ENCODE measurements around the gene SLC35F1.
"Not testable (repeated sequence)": the region's sequence is repeated elsewhere in the genome, so short reads cannot be mapped to it uniquely, and the experiment has no call there.

SLC35F1 gene

GRCh38 chr6:117961301-117961700 lies 54.2 kb downstream of the SLC35F1 start:
- Histone ChIP-seq H3K4me1 (ENCODE audit: control insufficient read depth, insufficient read depth, low read length) (no peaks in the 10 kb centered on the region), H3K4me3 (ENCODE audit: low read depth, low read length) (no peak overlapping the region), H3K36me3 (ENCODE audit: control insufficient read depth, insufficient read depth, low read length) (no peaks in the 10 kb centered on the region), H3K9ac (ENCODE audit: low read depth, low read length) (no peak overlapping the region), H3K9me3 (ENCODE audit: control insufficient read depth, insufficient read depth, low read length) (peaks cover 9% of the 10 kb centered on the region), H3K27me3 (ENCODE audit: control insufficient read depth, insufficient read depth, low read length) (no peaks in the 10 kb centered on the region)

GRCh38 chr6:117965763-117966162 lies 58.7 kb downstream of the SLC35F1 start:
- peaks cover 15% of the 10 kb centered on the region for H3K9me3 ChIP-seq (ENCODE audit: control insufficient read depth, insufficient read depth, low read length)
- H3K9ac ChIP-seq (ENCODE audit: low read depth, low read length); H3K4me3 ChIP-seq (ENCODE audit: low read depth, low read length); H3K27me3 ChIP-seq (ENCODE audit: control insufficient read depth, insufficient read depth, low read length); H3K36me3 ChIP-seq (ENCODE audit: control insufficient read depth, insufficient read depth, low read length); H3K4me1 ChIP-seq (ENCODE audit: control insufficient read depth, insufficient read depth, low read length): not testable (repeated sequence)

GRCh38 chr6:117971637-117972036 lies 64.6 kb downstream of the SLC35F1 start:
- Histone ChIP-seq H3K4me1 (ENCODE audit: control insufficient read depth, insufficient read depth, low read length) (no peaks in the 10 kb centered on the region), H3K9me3 (ENCODE audit: control insufficient read depth, insufficient read depth, low read length) (peaks cover 6% of the 10 kb centered on the region), H3K9ac (ENCODE audit: low read depth, low read length) (no peak overlapping the region), H3K4me3 (ENCODE audit: low read depth, low read length) (no peak overlapping the region), H3K36me3 (ENCODE audit: control insufficient read depth, insufficient read depth, low read length) (no peaks in the 10 kb centered on the region), H3K27me3 (ENCODE audit: control insufficient read depth, insufficient read depth, low read length) (no peaks in the 10 kb centered on the region)

- Histone ChIP-seq H3K4me1 (ENCODE audit: control insufficient read depth, insufficient read depth, low read length) (peaks cover 3% of the 10 kb centered on the region), H3K9me3 (ENCODE audit: control insufficient read depth, insufficient read depth, low read length) (no peaks in the 10 kb centered on the region), H3K27me3 (ENCODE audit: control insufficient read depth, insufficient read depth, low read length) (no peaks in the 10 kb centered on the region), H3K4me3 (ENCODE audit: low read depth, low read length) (no peak overlapping the region), H3K9ac (ENCODE audit: low read depth, low read length) (no peak overlapping the region), H3K36me3 (ENCODE audit: control insufficient read depth, insufficient read depth, low read length) (no peaks in the 10 kb centered on the region)
Measured at GRCh38 chr6:117974914-117975627, 68.0 kb downstream of the SLC35F1 start.

- Histone ChIP-seq H3K36me3 (ENCODE audit: control insufficient read depth, insufficient read depth, low read length) (no peaks in the 10 kb centered on the region), H3K4me3 (ENCODE audit: low read depth, low read length) (no peak overlapping the region), H3K27me3 (ENCODE audit: control insufficient read depth, insufficient read depth, low read length) (no peaks in the 10 kb centered on the region), H3K4me1 (ENCODE audit: control insufficient read depth, insufficient read depth, low read length) (peaks cover 3% of the 10 kb centered on the region), H3K9me3 (ENCODE audit: control insufficient read depth, insufficient read depth, low read length) (no peaks in the 10 kb centered on the region), H3K9ac (ENCODE audit: low read depth, low read length) (no peak overlapping the region)
Measured at GRCh38 chr6:117976030-117976651, 69.1 kb downstream of the SLC35F1 start.

GRCh38 chr6:117985916-117986315 lies 78.9 kb downstream of the SLC35F1 start:
- Histone ChIP-seq H3K36me3 (ENCODE audit: control insufficient read depth, insufficient read depth, low read length) (no peaks in the 10 kb centered on the region), H3K4me1 (ENCODE audit: control insufficient read depth, insufficient read depth, low read length) (no peaks in the 10 kb centered on the region), H3K9ac (ENCODE audit: low read depth, low read length) (no peak overlapping the region), H3K9me3 (ENCODE audit: control insufficient read depth, insufficient read depth, low read length) (no peaks in the 10 kb centered on the region), H3K27me3 (ENCODE audit: control insufficient read depth, insufficient read depth, low read length) (no peaks in the 10 kb centered on the region), H3K4me3 (ENCODE audit: low read depth, low read length) (no peak overlapping the region)

- no peaks in the 10 kb centered on the region for H3K36me3 ChIP-seq (ENCODE audit: control insufficient read depth, insufficient read depth, low read length)
- no peaks in the 10 kb centered on the region for H3K9me3 ChIP-seq (ENCODE audit: control insufficient read depth, insufficient read depth, low read length)
Measured at GRCh38 chr6:117986396-117986795, 79.3 kb downstream of the SLC35F1 start.

GRCh38 chr6:117989086-117989485 lies 82.0 kb downstream of the SLC35F1 start:
- Histone ChIP-seq H3K27me3 (ENCODE audit: control insufficient read depth, insufficient read depth, low read length) (no peaks in the 10 kb centered on the region), H3K36me3 (ENCODE audit: control insufficient read depth, insufficient read depth, low read length) (no peaks in the 10 kb centered on the region), H3K4me3 (ENCODE audit: low read depth, low read length) (no peak overlapping the region), H3K9ac (ENCODE audit: low read depth, low read length) (no peak overlapping the region), H3K4me1 (ENCODE audit: control insufficient read depth, insufficient read depth, low read length) (no peaks in the 10 kb centered on the region), H3K9me3 (ENCODE audit: control insufficient read depth, insufficient read depth, low read length) (no peaks in the 10 kb centered on the region)

More at GRCh38 chr6:117986396-117986795, 79.3 kb downstream of the SLC35F1 start:
- Histone ChIP-seq H3K4me1 (ENCODE audit: control insufficient read depth, insufficient read depth, low read length) (no peaks in the 10 kb centered on the region), H3K27me3 (ENCODE audit: control insufficient read depth, insufficient read depth, low read length) (no peaks in the 10 kb centered on the region), H3K9ac (ENCODE audit: low read depth, low read length) (no peak overlapping the region), H3K4me3 (ENCODE audit: low read depth, low read length) (no peak overlapping the region)

GRCh38 chr6:117990151-117990550 lies 83.1 kb downstream of the SLC35F1 start:
- H3K4me3 ChIP-seq (ENCODE audit: low read depth, low read length): no peak overlapping the region
- no peak overlapping the region for H3K9ac ChIP-seq (ENCODE audit: low read depth, low read length)
- no peaks in the 10 kb centered on the region for H3K9me3 ChIP-seq (ENCODE audit: control insufficient read depth, insufficient read depth, low read length)
- no peaks in the 10 kb centered on the region for H3K4me1 ChIP-seq (ENCODE audit: control insufficient read depth, insufficient read depth, low read length)
- H3K36me3 ChIP-seq (ENCODE audit: control insufficient read depth, insufficient read depth, low read length): no peaks in the 10 kb centered on the region
- no peaks in the 10 kb centered on the region for H3K27me3 ChIP-seq (ENCODE audit: control insufficient read depth, insufficient read depth, low read length)

- H3K4me1 ChIP-seq (ENCODE audit: control insufficient read depth, insufficient read depth, low read length): no peaks in the 10 kb centered on the region
- H3K27me3 ChIP-seq (ENCODE audit: control insufficient read depth, insufficient read depth, low read length): no peaks in the 10 kb centered on the region
- H3K9me3 ChIP-seq (ENCODE audit: control insufficient read depth, insufficient read depth, low read length): no peaks in the 10 kb centered on the region
- no peaks in the 10 kb centered on the region for H3K36me3 ChIP-seq (ENCODE audit: control insufficient read depth, insufficient read depth, low read length)
- H3K9ac ChIP-seq (ENCODE audit: low read depth, low read length): no peak overlapping the region
- H3K4me3 ChIP-seq (ENCODE audit: low read depth, low read length): no peak overlapping the region
Measured at GRCh38 chr6:117992856-117993255, 85.8 kb downstream of the SLC35F1 start.

- Histone ChIP-seq H3K9me3 (ENCODE audit: control insufficient read depth, insufficient read depth, low read length) (no peaks in the 10 kb centered on the region), H3K9ac (ENCODE audit: low read depth, low read length) (no peak overlapping the region), H3K27me3 (ENCODE audit: control insufficient read depth, insufficient read depth, low read length) (no peaks in the 10 kb centered on the region), H3K4me3 (ENCODE audit: low read depth, low read length) (no peak overlapping the region), H3K4me1 (ENCODE audit: control insufficient read depth, insufficient read depth, low read length) (no peaks in the 10 kb centered on the region), H3K36me3 (ENCODE audit: control insufficient read depth, insufficient read depth, low read length) (no peaks in the 10 kb centered on the region)
Measured at GRCh38 chr6:118012944-118013343, 105.9 kb downstream of the SLC35F1 start.

GRCh38 chr6:118016532-118016931 lies 109.5 kb downstream of the SLC35F1 start:
- no peaks in the 10 kb centered on the region for H3K36me3 ChIP-seq (ENCODE audit: control insufficient read depth, insufficient read depth, low read length)
- no peak overlapping the region for H3K9ac ChIP-seq (ENCODE audit: low read depth, low read length)
- no peaks in the 10 kb centered on the region for H3K27me3 ChIP-seq (ENCODE audit: control insufficient read depth, insufficient read depth, low read length)
- no peak overlapping the region for H3K4me3 ChIP-seq (ENCODE audit: low read depth, low read length)
- no peaks in the 10 kb centered on the region for H3K4me1 ChIP-seq (ENCODE audit: control insufficient read depth, insufficient read depth, low read length)
- H3K9me3 ChIP-seq (ENCODE audit: control insufficient read depth, insufficient read depth, low read length): no peaks in the 10 kb centered on the region
